ENCODE data around the gene SIX5.

DNA sequence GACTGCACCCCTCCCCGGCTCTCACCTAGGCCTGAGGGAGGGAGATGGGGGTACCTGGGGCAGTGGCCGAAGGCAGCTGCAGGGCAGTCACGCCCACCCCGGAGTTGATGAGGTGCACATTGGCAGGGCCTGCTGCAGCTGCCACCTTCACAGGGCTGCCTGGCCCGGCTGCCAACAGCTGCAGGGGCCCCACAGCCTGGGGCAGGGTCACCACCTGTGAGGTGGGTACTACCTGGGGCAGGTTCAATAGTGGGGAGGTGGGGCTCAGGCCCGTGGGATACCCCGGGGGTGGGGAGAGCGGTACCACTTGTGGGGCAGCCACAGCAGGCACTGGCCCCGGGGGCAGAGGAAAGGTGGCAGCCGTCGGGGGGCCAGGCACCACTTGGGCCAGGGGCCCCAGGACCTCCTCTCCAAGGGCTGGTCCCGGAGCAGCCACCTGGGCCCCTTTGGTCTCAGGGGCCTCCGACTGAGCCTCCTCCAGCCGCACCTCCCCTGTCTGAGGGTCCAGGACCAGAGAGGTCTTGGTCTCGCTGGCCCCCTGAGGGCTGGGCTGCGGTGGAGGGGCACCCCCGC, 2.7 kb downstream of the SIX5 start:
- no peak for TF ChIP-seq ZNF302 (CRISPR knock-in tag; IDR thresholded peaks at IDR 0.05)
- TF ChIP-seq CTCF (IDR thresholded peaks at IDR 0.05): no peak
- TF ChIP-seq NPAS2 (CRISPR knock-in tag; IDR thresholded peaks at IDR 0.05; ENCODE audit: borderline replicate concordance): no peak
- TF ChIP-seq MYC (IDR thresholded peaks at IDR 0.05; ENCODE audit: borderline replicate concordance, low read length): no peak
- TF ChIP-seq MAZ (IDR thresholded peaks at IDR 0.05; ENCODE audit: borderline replicate concordance, low read depth, low read length): no peak
- TF ChIP-seq, protein P1, sequence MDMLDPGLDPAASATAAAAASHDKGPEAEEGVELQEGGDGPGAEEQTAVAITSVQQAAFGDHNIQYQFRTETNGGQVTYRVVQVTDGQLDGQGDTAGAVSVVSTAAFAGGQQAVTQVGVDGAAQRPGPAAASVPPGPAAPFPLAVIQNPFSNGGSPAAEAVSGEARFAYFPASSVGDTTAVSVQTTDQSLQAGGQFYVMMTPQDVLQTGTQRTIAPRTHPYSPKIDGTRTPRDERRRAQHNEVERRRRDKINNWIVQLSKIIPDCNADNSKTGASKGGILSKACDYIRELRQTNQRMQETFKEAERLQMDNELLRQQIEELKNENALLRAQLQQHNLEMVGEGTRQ (IDR thresholded peaks at IDR 0.05): no peak
- TF ChIP-seq POLR2A (IDR thresholded peaks at IDR 0.05; ENCODE audit: low read length): no peak
- TF ChIP-seq CBX2 (IDR thresholded peaks at IDR 0.05; ENCODE audit: borderline replicate concordance, low read depth): no peak
- no peak for TF ChIP-seq HDAC2 (IDR thresholded peaks at IDR 0.05)
- TF ChIP-seq CBX8 (IDR thresholded peaks at IDR 0.05): no peak
- no peak for TF ChIP-seq SMC3 (IDR thresholded peaks at IDR 0.05)
- TF ChIP-seq RARB (CRISPR knock-in tag; IDR thresholded peaks at IDR 0.05): no peak
- no peak for TF ChIP-seq SREBF2 (IDR thresholded peaks at IDR 0.05)
- TF ChIP-seq RCOR1 (IDR thresholded peaks at IDR 0.05; ENCODE audit: low read depth, low read length): no peak

Data from A549 (cell line).